ENCODE results near the gene NXPE3. TPM values are rescaled to one million over a fixed set of nuclear protein-coding genes. Genes with fewer than 3 reads are reported as not detected.

Gene NXPE3
- total RNA-seq, 6 experiments from 2014 or later, result 0.75 to 2.9 (median 1.7) TPM

DNA sequence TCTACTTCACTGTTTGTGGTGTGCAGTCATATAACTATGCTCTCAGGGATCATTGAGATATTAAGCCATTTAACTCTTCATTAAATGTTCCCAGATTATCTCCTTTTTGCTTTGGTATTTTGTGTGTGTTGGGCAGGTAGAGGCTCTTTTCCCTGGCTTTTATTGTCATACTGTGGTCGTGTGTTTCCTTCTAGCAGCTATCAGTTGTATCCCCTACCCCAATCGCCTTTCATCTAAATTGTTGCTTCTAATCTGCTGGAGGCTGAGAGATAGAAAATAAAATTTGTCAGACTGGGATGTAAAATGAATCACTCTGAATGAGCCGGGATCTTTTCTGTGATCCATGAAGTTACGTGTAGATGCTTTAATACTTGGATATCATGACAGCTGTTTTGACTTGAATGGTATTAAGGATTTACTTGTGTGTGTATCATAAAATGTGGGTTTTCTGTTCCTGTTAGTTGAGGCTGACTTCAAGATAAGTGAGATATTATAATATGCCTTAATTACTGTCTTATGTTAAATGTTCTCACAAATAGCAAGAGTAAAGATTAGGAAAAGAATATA lies 79.5 kb downstream of the NXPE3 start:
- Histone ChIP-seq H3K9me3 (no peaks in the 10 kb centered on the region), H3K36me3 (peaks cover 0 to 85% (median 72%) of the 10 kb centered on the region in 4 donors), H3K27me3 (no peaks in the 10 kb centered on the region), H3K4me3 (no peak overlapping the region), H3K4me1 (peaks cover 0 to 26% (median 3%) of the 10 kb centered on the region in 4 donors), H3K27ac (no peak overlapping the region)
- ATAC-seq (no peak), DNase-seq (no peak)
- peak; percentile 30 for TF ChIP-seq POLR2A (IDR thresholded peaks at IDR 0.05)
- TF ChIP-seq, protein P1, sequence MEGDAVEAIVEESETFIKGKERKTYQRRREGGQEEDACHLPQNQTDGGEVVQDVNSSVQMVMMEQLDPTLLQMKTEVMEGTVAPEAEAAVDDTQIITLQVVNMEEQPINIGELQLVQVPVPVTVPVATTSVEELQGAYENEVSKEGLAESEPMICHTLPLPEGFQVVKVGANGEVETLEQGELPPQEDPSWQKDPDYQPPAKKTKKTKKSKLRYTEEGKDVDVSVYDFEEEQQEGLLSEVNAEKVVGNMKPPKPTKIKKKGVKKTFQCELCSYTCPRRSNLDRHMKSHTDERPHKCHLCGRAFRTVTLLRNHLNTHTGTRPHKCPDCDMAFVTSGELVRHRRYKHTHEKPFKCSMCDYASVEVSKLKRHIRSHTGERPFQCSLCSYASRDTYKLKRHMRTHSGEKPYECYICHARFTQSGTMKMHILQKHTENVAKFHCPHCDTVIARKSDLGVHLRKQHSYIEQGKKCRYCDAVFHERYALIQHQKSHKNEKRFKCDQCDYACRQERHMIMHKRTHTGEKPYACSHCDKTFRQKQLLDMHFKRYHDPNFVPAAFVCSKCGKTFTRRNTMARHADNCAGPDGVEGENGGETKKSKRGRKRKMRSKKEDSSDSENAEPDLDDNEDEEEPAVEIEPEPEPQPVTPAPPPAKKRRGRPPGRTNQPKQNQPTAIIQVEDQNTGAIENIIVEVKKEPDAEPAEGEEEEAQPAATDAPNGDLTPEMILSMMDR (IDR thresholded peaks at IDR 0.05), result no peak
- intact Hi-C loops (cut with DNase I), result no loop called here
- WGBS (ENCODE audit: insufficient coverage, low coverage, low lambda C conversion rate, missing lambda C conversion rate), result 88% methylated on average over 4 of the region's 4 CpGs

GRCh38 chr3:101859882-101860448 lies 81.0 kb downstream of the NXPE3 start:
- ATAC-seq (no peak), DNase-seq (no peak)
- Histone ChIP-seq H3K9me3 (no peaks in the 10 kb centered on the region), H3K4me1 (peaks cover 0 to 13% (median 0%) of the 10 kb centered on the region in 4 donors), H3K27me3 (no peaks in the 10 kb centered on the region), H3K36me3 (peaks cover 0 to 71% (median 59%) of the 10 kb centered on the region in 4 donors), H3K4me3 (no peak overlapping the region), H3K27ac (no peak overlapping the region)
- TF ChIP-seq, protein P1 (IDR thresholded peaks at IDR 0.05), result no peak
- peak; percentile 10 for TF ChIP-seq POLR2A (IDR thresholded peaks at IDR 0.05)
- intact Hi-C loops (cut with DNase I), result no loop called here
- 83% methylated on average over 4 of the region's 5 CpGs for WGBS (ENCODE audit: insufficient coverage, low coverage, low lambda C conversion rate, missing lambda C conversion rate)

DNA sequence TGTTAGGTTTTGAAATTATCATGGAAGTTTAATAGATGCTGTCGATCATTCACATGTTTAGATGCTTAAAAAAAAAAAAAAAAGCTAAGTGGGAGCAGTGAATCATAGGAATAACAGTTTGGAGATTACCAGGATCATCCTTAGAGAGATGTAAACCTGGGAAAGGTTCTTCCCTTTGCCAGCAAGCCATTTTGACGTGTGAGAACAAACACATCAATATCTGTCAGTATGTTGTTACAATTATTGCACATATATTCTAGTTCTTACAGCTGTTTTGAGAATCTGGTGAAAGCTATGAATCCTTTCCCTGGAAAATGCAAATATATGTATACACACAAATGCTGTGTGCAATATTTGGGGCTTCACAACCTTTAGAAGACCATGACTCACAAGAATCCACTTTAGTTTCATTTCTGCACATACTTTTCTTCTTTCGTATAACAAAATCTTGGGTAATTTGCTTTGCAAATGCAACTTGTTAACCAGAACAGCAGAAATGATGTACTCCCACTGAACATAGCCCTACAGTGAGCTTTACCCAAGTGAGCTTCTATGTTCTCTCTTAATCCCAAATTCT lies 82.3 kb downstream of the NXPE3 start:
- ATAC-seq, result no peak
- DNase-seq, result no peak
- intact Hi-C loops (cut with DNase I), result no loop called here
- no peaks in the 10 kb centered on the region for H3K9me3 ChIP-seq
- no peak overlapping the region for H3K4me3 ChIP-seq
- peaks cover 0 to 20% (median 2%) of the 10 kb centered on the region in 4 donors for H3K4me1 ChIP-seq
- WGBS (ENCODE audit: insufficient coverage, low coverage, low lambda C conversion rate, missing lambda C conversion rate), result 58% methylated on average over 3 of the region's 3 CpGs
- peaks cover 0 to 58% (median 45%) of the 10 kb centered on the region in 4 donors for H3K36me3 ChIP-seq
- H3K27ac ChIP-seq, result no peak overlapping the region
- no peaks in the 10 kb centered on the region for H3K27me3 ChIP-seq
- peak; percentile 36 for TF ChIP-seq POLR2A (IDR thresholded peaks at IDR 0.05)
- TF ChIP-seq, protein P1 (IDR thresholded peaks at IDR 0.05), result no peak

DNA sequence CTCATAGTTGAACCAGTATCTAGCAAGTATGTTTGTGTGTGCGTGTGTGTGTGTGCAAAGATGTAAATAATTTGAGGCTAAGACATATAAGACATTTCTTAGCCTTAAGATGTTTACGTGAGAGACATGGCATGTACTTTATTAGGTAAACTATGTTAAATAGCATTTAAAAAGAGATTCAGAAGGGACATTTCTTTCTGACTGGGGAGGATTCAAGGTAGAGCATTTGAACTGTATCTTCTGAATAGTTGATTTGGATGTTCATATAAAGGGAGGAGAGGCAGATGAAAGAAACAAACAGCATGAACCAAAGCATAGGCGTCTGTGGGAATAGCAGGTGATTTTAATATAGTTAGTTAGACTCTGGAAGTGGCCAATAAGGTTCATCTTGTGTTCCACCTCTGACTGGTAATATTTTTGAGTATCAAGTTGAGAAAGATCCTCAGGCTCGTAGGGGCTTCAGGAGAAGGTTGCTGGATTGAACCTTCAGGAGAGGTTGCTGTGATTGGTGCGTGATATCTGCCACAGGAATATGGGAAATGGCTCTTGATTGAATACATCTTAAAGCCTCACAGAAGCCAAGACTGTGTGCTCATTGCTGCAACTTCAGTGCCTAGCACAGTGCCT lies 82.9 kb downstream of the NXPE3 start:
- ATAC-seq, result peak in 1 of 4 donors; percentile 1
- Histone ChIP-seq H3K9me3 (no peaks in the 10 kb centered on the region), H3K36me3 (peaks cover 0 to 52% (median 40%) of the 10 kb centered on the region in 4 donors), H3K27ac (no peak overlapping the region), H3K27me3 (no peaks in the 10 kb centered on the region), H3K4me3 (no peak overlapping the region), H3K4me1 (peaks cover 0 to 16% (median 3%) of the 10 kb centered on the region in 4 donors)
- peak; percentile 58 for TF ChIP-seq POLR2A (IDR thresholded peaks at IDR 0.05)
- TF ChIP-seq, protein P1 (IDR thresholded peaks at IDR 0.05), result no peak
- 79% methylated on average over 5 of the region's 5 CpGs for WGBS (ENCODE audit: insufficient coverage, low coverage, low lambda C conversion rate, missing lambda C conversion rate)
- DNase-seq, result no peak
- intact Hi-C loops (cut with DNase I), result no loop called here
